OCI-LY7 (cell line): Measurements from ENCODE around the gene CKAP2L. TPM values are rescaled to one million over a fixed set of nuclear protein-coding genes. Genes with fewer than 3 reads are reported as not detected.

Experiments used
- BruUV-seq: library from RNA; stranded (reverse); fragments of 400-500 nt; replicated peaks from 2 replicates; lab custom pipeline; 2021; lab: Mats Ljungman, UMichigan
- CTCF ChIA-PET: fragments of 300-600 bp; sonication (Branson Sonifier 250); formaldehyde crosslinking; loops from one replicate; lab custom pipeline; 2022; ENCODE audit warnings: antibody characterized with exemption; ENCODE audit not compliant: unreplicated experiment; lab: Charles Lee
- POLR2A ChIA-PET: fragments of 300-600 bp; sonication (Branson Sonifier 250); formaldehyde crosslinking; loops from one replicate; lab custom pipeline; 2022; ENCODE audit warnings: antibody characterized with exemption; lab: Charles Lee
- DNase-seq: peaks from one replicate; pipeline ENCODE4 v3.0.0-alpha.2; 2015; ENCODE audit warnings: low spot score
- H2AFZ ChIP-seq: fragments of 200-600 bp; sonication (generic), shearing (Covaris generic); 2 replicates; pipeline ENCODE4 v1.6.1; 2014; ENCODE audit warnings: mild to moderate bottlenecking, antibody characterized with exemption, low read length, moderate library complexity
- H3K27ac ChIP-seq: fragments of 200-600 bp; sonication (generic); 2 replicates; pipeline ENCODE4 v1.5.1; 2014; ENCODE audit warnings: mixed run types, low read depth, mild to moderate bottlenecking, moderate library complexity, low read length, inconsistent platforms; ENCODE audit not compliant: poor library complexity, severe bottlenecking
- H3K36me3 ChIP-seq: fragments of 200-600 bp; sonication (generic); 2 replicates; pipeline ENCODE4 v1.6.1; 2014; ENCODE audit warnings: mild to moderate bottlenecking, antibody characterized with exemption, low read length, moderate library complexity, mixed read lengths; ENCODE audit not compliant: insufficient read depth
- H3K4me1 ChIP-seq: fragments of 200-600 bp; sonication (generic); 2 replicates; pipeline ENCODE4 v1.5.1; 2014; ENCODE audit warnings: mild to moderate bottlenecking, low read length; ENCODE audit not compliant: insufficient read depth, poor library complexity, severe bottlenecking
- H3K4me2 ChIP-seq: fragments of 200-600 bp; sonication (generic); 2 replicates; pipeline ENCODE4 v1.6.1; 2014; ENCODE audit warnings: mild to moderate bottlenecking, low read length
- H3K4me3 ChIP-seq: fragments of 200-600 bp; sonication (generic); 2 replicates; pipeline ENCODE4 v1.5.1; 2014; ENCODE audit warnings: mild to moderate bottlenecking, low read depth, low read length; ENCODE audit not compliant: poor library complexity, severe bottlenecking
- H3K79me2 ChIP-seq: fragments of 200-600 bp; sonication (generic); 2 replicates; pipeline ENCODE4 v1.6.1; 2016; ENCODE audit warnings: low read depth, mild to moderate bottlenecking, low read length, moderate library complexity, mixed read lengths; ENCODE audit not compliant: insufficient read depth
- H3K9me2 ChIP-seq: fragments of 200-600 bp; sonication (generic); 2 replicates; pipeline ENCODE4 v1.6.1; 2016; ENCODE audit warnings: mild to moderate bottlenecking, low read length, mixed read lengths; ENCODE audit not compliant: insufficient read depth
- H3K9me3 ChIP-seq: fragments of 200-600 bp; sonication (generic); 2 replicates; pipeline ENCODE4 v1.6.1; 2014; ENCODE audit warnings: mild to moderate bottlenecking, mixed run types, low read length, mixed read lengths
- H4K20me1 ChIP-seq: fragments of 200-600 bp; sonication (generic); 2 replicates; pipeline ENCODE4 v1.6.1; 2014; ENCODE audit warnings: mild to moderate bottlenecking, antibody characterized with exemption, low read length, moderate library complexity, mixed read lengths; ENCODE audit not compliant: insufficient read depth
- EZH2phosphoT487 ChIP-seq: fragments of 200-600 bp; sonication (generic); IDR thresholded peaks from 2 replicates; pipeline ENCODE4 v1.6.1; 2018; ENCODE audit warnings: low read depth, borderline replicate concordance, mild to moderate bottlenecking, mixed run types, antibody characterized with exemption, low read length, moderate library complexity, mixed read lengths
- intact Hi-C: fragments of 100-400 bp; cut with micrococcal nuclease; formaldehyde crosslinking; loops from one replicate; pipeline ENCODE4 v1.10.0; 2022; ENCODE audit not compliant: unreplicated experiment
- total RNA-seq, 2 experiments: library from RNA; depleted of rRNA in 1 of 2; stranded (reverse); fragments of >200 nt in 1 of 2; shearing (Covaris generic) in 1 of 2; gene quantifications; 2 replicates each; pipeline ENCODE4 v1.2.3, GENCODE V29; 2014 to 2022
- TF ChIP-seq, protein P1 (sequence below): fragments of 200-600 bp; sonication (generic); conservative IDR thresholded peaks from 2 replicates; pipeline ENCODE4 v1.5.1; 2014; ENCODE audit warnings: mild to moderate bottlenecking, antibody characterized with exemption, low read length, moderate library complexity, mixed read lengths

Gene CKAP2L
- total RNA-seq, 2 experiments from 2014 or later = 31.8 to 61.8 TPM

DNA sequence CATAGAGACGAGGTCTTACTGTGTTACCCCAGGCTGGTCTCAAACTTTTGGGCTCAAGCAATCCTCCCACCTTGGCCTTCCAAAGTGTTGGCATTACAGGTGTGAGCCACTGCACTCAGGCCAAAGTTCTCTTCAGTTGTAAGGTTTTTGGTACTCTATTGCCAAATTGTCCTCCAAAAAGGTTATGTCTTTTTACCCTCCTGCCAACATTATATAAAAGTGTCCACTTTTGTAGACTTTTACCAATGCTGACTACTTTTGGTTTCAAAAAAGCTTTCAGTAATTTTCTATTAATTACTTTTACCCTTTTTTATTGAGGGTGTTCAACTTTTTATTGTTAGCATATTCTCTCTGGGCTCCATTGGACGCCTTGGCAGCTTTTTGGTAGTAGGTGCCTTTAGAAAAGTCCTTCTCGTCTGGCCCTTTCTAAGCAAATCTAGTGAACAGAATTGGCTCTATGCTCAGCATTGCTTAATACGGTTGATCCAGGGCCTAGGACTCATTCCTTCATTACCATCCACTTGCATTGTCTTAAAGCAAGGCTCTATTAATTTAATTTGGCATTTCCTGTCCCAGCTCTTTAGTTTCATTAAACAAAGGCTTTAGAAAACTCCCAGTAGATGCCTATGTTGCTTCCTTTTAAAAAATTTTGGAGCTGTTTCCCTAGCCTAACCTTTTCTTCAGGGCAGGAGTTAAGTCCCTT is 36.6 kb upstream of the CKAP2L start:
- no peak overlapping the region for H2AFZ ChIP-seq
- H3K9me3 ChIP-seq = no peaks in the 10 kb centered on the region
- H4K20me1 ChIP-seq = no peaks in the 10 kb centered on the region
- DNase-seq = no peak
- POLR2A ChIA-PET = no interaction called here
- no TSS peak for BruUV-seq
- H3K4me1 ChIP-seq = no peaks in the 10 kb centered on the region
- H3K36me3 ChIP-seq = no peaks in the 10 kb centered on the region
- H3K79me2 ChIP-seq = no peaks in the 10 kb centered on the region
- no peak overlapping the region for H3K27ac ChIP-seq
- H3K4me3 ChIP-seq = no peak overlapping the region
- no peak overlapping the region for H3K4me2 ChIP-seq
- H3K9me2 ChIP-seq = no peaks in the 10 kb centered on the region
- intact Hi-C loops = no loop called here
- TF ChIP-seq, protein P1, sequence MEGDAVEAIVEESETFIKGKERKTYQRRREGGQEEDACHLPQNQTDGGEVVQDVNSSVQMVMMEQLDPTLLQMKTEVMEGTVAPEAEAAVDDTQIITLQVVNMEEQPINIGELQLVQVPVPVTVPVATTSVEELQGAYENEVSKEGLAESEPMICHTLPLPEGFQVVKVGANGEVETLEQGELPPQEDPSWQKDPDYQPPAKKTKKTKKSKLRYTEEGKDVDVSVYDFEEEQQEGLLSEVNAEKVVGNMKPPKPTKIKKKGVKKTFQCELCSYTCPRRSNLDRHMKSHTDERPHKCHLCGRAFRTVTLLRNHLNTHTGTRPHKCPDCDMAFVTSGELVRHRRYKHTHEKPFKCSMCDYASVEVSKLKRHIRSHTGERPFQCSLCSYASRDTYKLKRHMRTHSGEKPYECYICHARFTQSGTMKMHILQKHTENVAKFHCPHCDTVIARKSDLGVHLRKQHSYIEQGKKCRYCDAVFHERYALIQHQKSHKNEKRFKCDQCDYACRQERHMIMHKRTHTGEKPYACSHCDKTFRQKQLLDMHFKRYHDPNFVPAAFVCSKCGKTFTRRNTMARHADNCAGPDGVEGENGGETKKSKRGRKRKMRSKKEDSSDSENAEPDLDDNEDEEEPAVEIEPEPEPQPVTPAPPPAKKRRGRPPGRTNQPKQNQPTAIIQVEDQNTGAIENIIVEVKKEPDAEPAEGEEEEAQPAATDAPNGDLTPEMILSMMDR = no peak
- no peak for TF ChIP-seq EZH2phosphoT487
- CTCF ChIA-PET = no interaction called here

DNA sequence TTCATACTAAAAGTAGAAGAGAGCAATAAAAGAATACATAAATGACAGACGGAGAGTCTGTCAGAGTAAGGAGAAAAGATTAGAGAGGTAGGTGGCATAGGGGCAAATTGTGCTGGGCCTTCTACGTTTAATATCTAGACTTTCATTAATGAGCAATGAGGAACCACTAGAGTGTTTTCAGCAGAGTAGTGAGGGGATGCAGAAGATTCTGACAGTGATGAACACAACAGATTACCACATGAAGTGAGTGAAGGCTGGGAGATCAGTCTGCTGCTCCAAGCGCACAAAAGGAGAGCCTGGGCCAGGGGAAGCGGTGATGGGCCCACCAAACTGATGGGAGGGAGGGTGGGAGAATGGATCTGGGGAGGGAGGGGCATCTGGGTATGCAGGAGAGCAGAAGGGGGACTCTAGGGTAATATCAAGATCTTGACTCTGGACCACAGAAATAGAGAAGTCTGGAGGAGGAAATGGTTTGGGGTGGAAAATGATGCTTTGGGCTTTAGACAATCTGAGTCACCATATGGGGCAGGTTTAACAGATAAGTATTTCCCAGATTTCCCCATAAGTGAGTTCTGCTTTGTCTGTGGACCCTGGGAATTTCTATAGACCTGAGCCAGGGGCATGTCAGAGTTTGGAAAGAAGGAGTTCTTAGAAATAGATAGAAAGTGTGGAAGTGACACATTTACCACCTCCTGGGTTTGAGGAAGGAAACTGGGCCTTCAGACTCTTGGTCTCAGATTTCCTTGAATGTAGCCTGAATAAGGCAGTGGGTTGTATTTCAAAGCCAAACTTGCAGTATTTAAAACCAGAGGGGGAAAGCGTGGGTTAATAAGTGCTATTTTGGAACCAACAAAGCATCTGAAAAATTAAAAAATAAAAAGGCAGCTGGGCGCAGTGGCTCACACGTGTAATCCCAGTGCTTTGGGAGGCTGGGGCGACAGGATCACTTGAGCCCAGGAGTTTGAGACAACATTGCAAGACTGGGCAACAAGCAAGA is 34.9 kb upstream of the CKAP2L start:
- Histone ChIP-seq H3K36me3 (no peaks in the 10 kb centered on the region), H3K4me3 (no peak overlapping the region), H3K9me3 (no peaks in the 10 kb centered on the region), H4K20me1 (no peaks in the 10 kb centered on the region), H3K4me2 (no peak overlapping the region), H2AFZ (no peak overlapping the region), H3K9me2 (no peaks in the 10 kb centered on the region), H3K79me2 (no peaks in the 10 kb centered on the region), H3K4me1 (peaks cover 3% of the 10 kb centered on the region), H3K27ac (no peak overlapping the region)
- TF ChIP-seq, protein P1 = no peak
- TF ChIP-seq EZH2phosphoT487 = no peak
- ChIA-PET CTCF (no interaction called here), POLR2A (no interaction called here)
- BruUV-seq = no TSS peak
- intact Hi-C loops = no loop called here
- DNase-seq = no peak
